ENCODE results near the gene HERPUD1.
"Not testable (repeated sequence)": the region's sequence is repeated elsewhere in the genome, so short reads cannot be mapped to it uniquely, and the experiment has no call there.

HERPUD1 gene

DNA sequence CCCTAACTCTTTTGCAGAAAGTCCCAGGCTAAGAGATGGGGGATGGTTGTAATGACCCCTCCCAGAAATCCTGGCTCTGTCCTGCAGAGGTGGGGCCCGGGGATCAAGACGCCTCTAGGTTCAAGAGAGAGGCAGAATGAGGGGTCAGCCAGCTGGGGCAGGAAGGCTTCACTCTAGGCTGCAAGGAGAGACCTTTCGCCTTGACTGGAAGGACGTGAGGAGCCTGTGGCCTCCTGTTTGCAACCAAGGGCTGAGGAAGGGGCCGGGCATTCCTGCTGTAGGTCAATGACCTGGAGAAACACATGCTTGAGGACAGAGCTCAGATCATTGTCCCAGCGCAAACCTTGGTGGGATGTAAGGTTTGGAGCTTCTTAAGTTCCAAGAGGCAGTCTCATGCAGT lies 21.1 kb downstream of the HERPUD1 start:
- no peak for DNase-seq

- no peak for DNase-seq
These were observed 24.1 kb downstream of the HERPUD1 start for GRCh38 chr16:56956076-56956475.

GRCh38 chr16:56956756-56957155 lies 24.8 kb downstream of the HERPUD1 start:
- DNase-seq = no peak

DNA sequence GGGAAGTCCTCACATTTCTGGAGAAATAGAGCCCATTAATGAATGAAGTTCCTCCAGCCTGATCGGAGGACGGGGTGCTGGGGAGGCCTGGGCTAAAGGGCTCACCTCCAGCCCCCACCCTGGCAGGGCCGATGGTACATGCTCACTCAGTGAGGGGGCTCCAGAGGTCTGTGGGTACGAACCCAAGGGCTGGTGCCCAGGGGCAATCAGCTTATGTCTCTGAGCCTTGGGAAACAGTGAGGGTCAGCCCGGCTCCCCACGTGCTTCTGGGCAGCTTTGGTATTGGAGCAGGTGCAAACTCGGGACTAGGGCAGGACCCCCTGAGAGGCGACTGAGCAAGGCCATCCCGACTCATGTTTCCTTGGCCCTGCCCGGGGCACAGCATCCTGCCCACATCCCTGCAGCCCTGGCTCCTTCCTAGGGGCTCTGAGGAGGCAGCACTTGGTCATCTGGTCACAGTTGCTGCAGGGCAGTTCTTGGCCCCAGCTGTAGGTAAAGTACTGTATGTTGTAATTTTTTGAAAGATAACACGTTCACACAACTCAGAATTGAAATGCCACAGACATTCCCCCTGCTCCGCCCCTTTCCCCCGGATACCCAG lies 28.8 kb downstream of the HERPUD1 start:
- no peak for DNase-seq

DNA sequence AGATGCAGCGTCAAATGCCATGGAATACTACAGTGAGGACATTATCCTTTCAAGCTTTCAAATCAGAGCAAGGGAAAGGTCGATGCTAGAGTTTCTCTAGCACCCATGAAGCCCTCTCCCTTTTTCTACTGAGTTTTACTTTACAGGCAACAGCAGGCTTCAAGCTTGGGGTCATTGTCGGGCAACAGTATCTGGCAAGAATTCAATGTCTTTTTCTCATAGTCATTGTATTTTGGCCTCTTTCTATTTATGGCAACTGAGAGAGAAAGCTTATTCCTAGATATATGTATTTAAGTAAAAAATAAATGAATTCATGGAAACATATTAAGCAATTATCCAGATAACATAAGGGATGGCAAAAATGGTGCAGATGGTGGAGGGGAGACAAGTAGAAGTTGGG lies 29.4 kb downstream of the HERPUD1 start:
- DNase-seq = no peak

DNA sequence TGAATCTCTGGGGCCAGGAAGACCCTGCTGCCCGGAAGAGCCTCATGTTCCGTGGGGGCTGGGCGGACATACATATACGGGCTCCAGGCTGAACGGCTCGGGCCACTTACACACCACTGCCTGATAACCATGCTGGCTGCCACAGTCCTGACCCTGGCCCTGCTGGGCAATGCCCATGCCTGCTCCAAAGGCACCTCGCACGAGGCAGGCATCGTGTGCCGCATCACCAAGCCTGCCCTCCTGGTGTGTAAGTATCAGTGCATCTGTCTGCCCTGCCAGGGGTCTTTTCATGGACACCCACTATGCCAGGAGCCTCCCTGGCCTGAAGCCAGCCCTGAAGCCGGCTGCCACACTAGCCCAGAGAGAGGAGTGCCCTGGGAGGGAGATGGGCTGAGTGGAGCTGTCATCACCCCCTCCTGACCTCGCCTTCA lies 29.9 kb downstream of the HERPUD1 start, which contains the start of gene CETP:
Gene CETP, plus strand, starts transcription at position 100 of the 431 bp plus-strand sequence. Its CDS starts 30 bp downstream, at position 130.
- DNase-seq = no peak

DNA sequence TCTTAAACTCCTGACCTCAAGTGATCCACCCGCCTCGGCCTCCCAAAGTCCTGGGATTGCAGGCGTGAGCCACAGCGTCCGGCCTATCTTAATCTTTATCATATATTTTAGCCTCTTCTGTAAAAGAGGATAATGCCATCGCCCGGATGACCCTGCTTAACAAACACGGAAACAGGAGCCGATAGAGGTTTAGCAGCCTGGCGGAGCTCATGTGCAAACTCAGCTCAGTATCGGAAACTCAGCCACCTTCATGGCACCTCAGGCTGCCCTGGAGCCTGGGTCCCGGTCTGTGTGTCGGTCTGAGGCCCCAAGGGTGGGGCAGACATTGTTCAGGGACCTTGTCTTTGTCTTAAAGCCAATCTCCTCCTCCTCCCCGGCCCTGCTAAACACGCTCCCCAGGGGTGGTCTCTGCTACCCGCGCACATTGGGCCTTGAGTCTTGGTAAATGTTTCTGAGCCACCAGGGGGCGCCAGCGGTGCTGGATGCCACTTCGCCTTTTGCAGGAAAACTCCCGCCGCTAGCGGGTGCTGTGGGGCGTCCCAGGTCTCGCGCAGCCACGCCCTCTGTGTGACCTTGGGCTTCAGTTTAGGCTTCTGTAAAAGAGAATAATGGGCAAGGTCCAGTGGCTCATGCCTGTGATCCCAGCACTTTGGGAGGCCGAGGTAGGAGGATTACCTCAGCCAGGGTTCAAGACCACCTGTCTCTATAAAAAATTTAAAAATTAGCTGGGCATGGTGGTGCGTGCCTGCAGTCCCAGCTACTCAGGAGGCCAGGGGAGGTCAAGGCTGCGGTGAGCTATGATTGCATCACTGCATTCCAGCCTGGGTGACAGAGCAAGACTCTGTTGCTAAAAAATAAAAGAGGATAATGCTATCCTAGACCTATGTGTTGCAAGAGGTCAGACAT lies 32.6 kb downstream of the HERPUD1 start:
- DNase-seq = peak in 34 of 56 donors; percentile 3 to 80 (median 40)

DNA sequence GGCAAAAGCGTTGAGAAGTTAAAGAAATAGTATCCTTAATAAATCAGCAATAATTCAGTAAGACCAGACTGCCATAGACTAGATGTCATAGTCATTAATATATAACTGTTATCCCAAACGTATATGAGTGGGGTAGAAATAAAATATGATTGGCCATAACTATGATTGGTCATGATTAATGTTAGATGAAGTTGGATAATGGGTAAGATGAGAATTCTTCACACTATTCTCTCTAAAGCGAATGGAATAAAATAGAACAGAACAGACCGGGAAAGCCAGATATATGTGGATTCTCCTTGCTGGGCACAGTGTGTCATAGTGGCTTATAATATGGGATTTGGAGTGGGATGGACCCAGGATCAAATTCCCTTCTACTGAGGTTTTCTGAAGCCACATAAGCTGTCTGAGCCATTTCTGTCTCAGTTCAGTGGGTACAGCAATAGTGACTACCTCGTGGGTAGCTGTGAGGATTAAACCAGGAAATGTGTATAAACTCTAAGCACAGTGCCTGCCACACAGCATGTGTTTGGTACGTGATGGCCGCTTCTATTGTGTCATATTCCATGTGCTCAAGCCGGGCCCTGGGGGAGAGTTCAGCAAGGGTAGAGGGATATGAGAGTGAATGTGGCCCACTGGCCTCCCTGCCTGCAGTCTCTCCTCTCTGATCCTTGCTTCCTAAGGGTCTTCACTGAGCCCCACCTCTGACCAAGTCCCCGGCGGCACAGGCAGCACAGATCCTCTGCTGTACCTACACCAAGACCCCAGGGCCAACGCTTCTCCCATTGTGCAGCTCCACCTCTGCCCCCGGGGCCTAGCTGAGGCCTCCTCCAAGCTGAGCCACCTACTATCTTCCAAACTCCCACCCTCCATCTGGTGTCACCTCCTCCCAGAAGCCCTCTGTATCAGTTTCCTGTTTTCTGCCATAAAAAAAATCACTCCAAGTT lies 33.5 kb downstream of the HERPUD1 start:
- peak in 11 of 56 donors; percentile 4 to 55 (median 21) for DNase-seq

- no peak for DNase-seq
These were observed 34.1 kb downstream of the HERPUD1 start for GRCh38 chr16:56966093-56966475.

DNA sequence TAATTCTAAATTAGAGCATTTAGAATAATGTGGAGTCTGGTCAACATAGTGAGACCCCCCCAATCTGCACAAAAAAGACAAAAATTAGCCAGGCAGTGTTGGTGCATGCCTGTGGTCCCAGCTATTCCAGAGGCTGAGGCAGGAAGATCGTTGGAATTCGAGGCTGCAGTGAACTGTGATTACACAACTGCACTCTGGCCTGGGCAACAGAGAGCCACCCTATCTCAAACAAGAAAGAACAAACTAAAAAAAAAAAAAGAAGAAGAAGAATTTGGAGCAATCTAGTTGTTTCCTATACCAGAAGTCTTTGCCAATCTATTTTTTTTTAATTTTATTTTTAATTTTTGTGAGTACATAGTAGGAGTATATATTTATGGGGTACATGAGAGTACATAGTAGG lies 35.8 kb downstream of the HERPUD1 start:
- DNase-seq = no peak

DNA sequence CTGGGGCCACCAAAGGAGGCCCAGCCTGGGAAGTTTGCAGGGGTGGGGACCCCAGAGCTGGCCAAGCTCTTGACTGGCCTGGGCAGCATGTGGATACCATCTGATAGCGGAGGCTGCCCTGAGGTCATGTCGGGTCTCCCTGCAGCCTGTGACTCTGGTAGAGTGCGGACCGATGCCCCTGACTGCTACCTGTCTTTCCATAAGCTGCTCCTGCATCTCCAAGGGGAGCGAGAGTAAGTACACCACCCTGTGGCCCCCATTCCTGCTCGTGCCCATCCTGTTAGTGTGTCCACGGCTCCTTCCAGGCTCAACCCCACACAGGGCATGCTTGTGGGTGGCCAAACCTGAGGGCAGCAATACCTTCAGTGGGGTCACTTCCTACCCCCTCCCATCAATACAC lies 37.8 kb downstream of the HERPUD1 start:
- no peak for DNase-seq

GRCh38 chr16:56970934-56971767 lies 39.2 kb downstream of the HERPUD1 start:
- DNase-seq = no peak

- no peak for DNase-seq
These were observed 39.8 kb downstream of the HERPUD1 start for GRCh38 chr16:56971768-56972043.

GRCh38 chr16:56972403-56973293 lies 40.7 kb downstream of the HERPUD1 start:
- DNase-seq = no peak

- DNase-seq = no peak
These were observed 41.4 kb downstream of the HERPUD1 start for GRCh38 chr16:56973294-56973689.

DNA sequence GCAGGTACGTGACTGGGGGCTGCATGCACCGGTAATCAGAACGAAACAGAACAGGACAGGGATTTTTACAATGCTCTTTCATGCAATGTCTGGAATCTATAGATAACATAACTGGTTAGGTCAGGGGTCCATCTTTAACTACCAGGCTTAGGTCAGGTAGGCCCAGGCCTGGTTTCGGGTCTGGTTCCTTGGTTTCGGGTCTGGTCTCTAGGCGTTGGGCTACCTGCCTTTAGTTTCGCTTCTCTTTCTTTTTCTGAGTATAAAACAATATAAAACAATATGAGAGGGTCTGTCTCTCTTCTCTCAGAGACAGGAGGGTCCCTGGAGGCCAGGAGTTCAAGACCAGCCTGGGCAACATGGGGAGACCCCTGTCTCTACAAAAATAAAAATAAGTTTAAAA lies 42.0 kb downstream of the HERPUD1 start:
- not testable (repeated sequence) for DNase-seq

GRCh38 chr16:56974549-56975300 lies 42.8 kb downstream of the HERPUD1 start:
- no peak for DNase-seq

DNA sequence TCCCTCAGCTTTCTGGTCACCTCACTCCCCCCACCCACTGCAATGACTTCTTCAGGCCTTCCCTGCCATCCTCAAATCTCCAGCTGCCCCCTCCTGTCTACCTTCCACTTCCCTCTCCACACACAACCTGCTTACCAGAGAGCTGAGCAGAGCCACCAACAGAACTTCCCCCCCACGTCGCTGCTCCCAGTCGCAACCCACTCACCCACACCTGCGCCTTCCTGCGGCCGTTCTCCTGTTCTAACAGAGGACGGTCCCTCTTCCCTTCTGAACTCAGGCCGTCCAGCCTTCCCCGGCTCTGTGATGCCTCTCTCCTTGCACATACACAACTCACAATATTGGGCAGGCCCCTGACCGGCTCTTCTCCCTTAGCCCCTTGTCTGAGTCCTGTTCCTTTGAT lies 43.8 kb downstream of the HERPUD1 start:
- DNase-seq = no peak

DNA sequence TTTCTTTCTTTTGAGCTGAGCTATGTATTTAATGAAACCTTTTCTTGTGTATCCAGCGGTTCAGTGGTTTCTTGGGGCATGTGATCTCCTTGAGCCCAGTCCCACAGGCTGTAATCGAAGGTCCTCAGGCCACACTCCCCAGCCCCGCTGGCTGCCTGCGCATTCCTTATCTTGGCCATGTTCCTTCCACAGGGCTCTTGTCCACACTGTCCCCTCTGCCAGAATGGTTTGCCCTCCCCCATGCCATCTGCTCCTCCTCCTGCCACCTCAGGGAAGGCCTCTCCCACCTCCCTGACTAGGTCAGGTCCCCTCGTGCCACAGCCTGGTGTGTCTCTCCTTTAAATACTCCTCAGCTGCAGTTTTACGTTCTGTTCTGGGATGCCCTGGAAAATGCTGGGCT lies 45.3 kb downstream of the HERPUD1 start:
- no peak for DNase-seq
